Lower leg skin (tissue), 3 donors: ENCODE data around the gene DPEP2.

Experiments used
- POLR2A ChIP-seq, 2 donors: fragments of 450-650 bp; IDR thresholded peaks; one replicate each; pipeline ENCODE4 v1.6.1; 2016 to 2017; ENCODE audit warnings: antibody characterized with exemption in 2 of 2, mild to moderate bottlenecking in 1 of 2, moderate library complexity in 1 of 2
- TF ChIP-seq, protein P1 (sequence below), 3 donors: fragments of 450-650 bp; IDR thresholded peaks; one replicate each; pipeline ENCODE4 v1.5.1; 2016; ENCODE audit warnings: antibody characterized with exemption in 3 of 3, mild to moderate bottlenecking in 3 of 3, moderate library complexity in 2 of 3

- TF ChIP-seq POLR2A (IDR thresholded peaks at IDR 0.05), result no peak
- TF ChIP-seq, protein P1, sequence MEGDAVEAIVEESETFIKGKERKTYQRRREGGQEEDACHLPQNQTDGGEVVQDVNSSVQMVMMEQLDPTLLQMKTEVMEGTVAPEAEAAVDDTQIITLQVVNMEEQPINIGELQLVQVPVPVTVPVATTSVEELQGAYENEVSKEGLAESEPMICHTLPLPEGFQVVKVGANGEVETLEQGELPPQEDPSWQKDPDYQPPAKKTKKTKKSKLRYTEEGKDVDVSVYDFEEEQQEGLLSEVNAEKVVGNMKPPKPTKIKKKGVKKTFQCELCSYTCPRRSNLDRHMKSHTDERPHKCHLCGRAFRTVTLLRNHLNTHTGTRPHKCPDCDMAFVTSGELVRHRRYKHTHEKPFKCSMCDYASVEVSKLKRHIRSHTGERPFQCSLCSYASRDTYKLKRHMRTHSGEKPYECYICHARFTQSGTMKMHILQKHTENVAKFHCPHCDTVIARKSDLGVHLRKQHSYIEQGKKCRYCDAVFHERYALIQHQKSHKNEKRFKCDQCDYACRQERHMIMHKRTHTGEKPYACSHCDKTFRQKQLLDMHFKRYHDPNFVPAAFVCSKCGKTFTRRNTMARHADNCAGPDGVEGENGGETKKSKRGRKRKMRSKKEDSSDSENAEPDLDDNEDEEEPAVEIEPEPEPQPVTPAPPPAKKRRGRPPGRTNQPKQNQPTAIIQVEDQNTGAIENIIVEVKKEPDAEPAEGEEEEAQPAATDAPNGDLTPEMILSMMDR (IDR thresholded peaks at IDR 0.05), result no peak
Measured at GRCh38 chr16:68019167-68019680, 19.9 kb upstream of the DPEP2 start.
